Smooth muscle cell of the brain vasculature (primary cell): ENCODE data around the gene PDE3B.
"Not testable (repeated sequence)": the region's sequence is repeated elsewhere in the genome, so short reads cannot be mapped to it uniquely, and the experiment has no call there.

ENCODE experiments used
- DNase-seq: peaks from one replicate; pipeline ENCODE4 v3.0.0-alpha.2; 2012; ENCODE audit warnings: low read depth, low spot score

The PDE3B gene

GRCh38 chr11:14641801-14642200, 1.8 kb upstream of the PDE3B start:
- no peak for DNase-seq

GRCh38 chr11:14642453-14642852, 1.2 kb upstream of the PDE3B start:
- DNase-seq = no peak

GRCh38 chr11:14642873-14643696, 519 bp upstream of the PDE3B start:
- no peak for DNase-seq

DNA sequence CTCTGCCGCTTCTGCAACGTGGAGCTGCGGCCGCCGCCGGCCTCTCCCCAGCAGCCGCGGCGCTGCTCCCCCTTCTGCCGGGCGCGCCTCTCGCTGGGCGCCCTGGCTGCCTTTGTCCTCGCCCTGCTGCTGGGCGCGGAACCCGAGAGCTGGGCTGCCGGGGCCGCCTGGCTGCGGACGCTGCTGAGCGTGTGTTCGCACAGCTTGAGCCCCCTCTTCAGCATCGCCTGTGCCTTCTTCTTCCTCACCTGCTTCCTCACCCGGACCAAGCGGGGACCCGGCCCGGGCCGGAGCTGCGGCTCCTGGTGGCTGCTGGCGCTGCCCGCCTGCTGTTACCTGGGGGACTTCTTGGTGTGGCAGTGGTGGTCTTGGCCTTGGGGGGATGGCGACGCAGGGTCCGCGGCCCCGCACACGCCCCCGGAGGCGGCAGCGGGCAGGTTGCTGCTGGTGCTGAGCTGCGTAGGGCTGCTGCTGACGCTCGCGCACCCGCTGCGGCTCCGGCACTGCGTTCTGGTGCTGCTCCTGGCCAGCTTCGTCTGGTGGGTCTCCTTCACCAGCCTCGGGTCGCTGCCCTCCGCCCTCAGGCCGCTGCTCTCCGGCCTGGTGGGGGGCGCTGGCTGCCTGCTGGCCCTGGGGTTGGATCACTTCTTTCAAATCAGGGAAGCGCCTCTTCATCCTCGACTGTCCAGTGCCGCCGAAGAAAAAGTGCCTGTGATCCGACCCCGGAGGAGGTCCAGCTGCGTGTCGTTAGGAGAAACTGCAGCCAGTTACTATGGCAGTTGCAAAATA, 816 bp downstream of the PDE3B start:
- DNase-seq = no peak

DNA sequence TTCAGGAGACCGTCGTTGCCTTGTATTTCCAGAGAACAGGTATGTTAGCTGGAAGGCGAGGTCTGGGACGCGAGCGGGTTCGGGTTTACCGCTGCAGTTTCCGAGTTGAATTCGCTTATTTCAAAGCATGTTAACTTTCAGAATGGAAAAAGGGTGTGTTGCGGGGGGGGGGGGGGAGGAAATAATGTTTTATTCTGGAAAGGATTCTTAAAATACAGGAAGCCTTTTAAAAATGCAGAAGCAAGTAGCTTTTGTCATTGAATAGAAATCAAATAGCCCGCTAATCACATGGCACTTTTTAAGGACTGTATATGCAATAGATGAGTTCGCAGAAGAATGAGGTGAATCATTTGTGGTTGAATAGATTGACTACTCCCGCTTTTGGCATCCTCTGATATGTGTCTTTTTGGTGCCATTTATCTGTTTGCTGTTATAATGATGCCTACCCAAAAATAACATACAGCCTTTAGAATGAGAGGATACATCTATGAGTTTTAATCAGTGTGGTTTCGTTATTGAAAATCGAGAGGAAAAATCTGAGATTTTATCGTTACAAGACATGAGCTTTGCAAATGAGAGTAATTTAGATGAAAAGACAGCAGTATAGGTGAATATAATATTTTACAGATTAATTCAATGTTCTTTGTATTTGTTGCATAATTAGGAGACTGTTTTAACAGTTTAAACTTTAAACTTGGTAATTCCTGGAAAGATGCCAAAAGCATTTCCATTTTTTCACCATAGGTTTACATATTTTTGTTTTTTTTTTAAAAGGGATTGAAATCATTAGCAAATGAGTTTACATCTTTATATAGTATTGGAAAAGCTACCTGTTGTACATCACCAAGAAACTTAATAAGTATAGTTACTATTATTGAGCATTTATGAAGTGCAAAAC, 1.7 kb downstream of the PDE3B start:
- DNase-seq = no peak

DNA sequence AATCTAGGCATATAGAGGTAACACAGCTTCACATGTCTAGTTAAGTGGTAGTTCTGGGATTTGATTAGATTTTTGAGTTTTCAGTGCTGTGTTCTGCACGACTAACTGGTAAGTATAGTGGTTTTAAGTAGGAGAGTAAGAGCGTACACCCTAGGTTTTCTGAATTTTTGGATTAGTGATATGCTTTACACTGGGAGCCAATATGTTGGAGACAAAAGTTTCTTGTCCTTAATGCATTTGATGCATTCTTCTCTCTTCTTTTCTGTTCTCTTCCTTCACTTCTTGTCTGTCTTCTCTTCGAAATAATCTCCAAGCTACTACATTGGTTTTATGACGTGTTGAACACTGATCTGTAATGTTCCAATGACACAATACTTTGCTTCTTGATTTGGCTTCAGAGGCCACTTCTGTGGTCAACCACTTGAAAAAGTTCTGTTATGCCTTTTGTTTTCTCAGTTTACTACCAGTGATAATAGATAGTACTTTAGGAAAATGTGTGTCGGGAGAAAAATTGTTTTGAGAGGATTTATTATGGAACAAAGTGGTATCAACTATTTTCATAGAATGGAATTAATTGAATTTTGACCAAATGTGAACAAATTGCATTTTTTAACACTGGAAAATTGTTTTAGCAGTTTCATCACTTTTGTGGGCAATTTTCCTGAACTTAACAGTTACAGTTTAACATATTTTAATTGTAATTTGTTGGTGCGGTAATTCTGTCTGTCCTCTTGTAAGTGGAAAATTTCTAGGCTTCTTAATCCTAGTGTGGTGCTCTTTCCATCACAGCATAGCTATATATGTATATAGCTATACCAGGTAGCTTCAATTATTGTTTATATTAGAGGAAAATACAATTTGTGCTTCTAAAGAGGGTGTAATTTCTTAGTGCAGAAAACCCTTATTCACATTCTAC, 2.6 kb downstream of the PDE3B start:
- no peak for DNase-seq

GRCh38 chr11:14650064-14650463, 6.5 kb downstream of the PDE3B start:
- DNase-seq = no peak

GRCh38 chr11:14653090-14653489, 9.5 kb downstream of the PDE3B start:
- no peak for DNase-seq

- DNase-seq = no peak
Observed at GRCh38 chr11:14655435-14655834, 11.8 kb downstream of the PDE3B start.

DNA sequence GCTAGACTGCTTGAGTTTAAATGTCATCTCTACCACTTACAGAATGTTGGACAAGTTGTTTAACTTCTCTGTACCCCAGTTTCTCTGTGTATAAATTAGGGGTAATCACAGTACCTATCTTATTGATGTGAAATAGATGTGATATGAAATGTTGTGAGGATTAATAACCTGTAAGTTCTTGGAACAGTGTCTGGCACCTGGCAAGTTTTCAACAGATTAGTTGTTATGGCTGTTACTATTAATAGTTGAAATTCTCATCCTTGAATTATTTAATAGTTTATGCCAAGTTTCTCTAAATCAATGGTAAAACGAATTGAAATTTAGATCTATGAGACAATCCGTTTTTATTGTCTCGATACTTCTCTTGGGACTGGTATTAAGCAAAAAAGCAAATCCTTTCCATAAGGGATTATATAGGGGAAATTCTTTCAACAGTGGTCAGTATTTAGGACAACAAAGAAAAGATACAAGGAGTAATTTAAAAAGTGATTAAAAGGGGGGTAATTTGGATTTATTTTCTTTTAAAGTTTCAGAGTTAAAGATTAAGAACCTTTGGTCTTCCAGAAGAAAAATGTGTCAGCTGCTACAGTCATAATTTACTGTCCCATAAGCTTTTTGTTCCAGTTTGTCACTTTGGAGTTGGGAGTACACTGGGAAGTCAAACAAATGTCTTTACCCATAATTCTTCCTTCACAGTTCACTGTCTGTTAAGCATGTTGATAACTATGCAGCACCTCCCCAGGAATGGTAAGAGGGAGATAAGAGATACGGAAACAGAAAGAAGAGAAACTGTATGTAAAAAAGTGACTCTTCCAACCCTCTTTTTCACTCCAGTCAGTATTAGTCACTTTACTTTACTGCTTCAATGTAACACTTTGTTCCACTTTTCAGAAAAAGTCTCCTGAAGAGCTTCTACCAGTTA, 13.2 kb downstream of the PDE3B start:
- no peak for DNase-seq

DNA sequence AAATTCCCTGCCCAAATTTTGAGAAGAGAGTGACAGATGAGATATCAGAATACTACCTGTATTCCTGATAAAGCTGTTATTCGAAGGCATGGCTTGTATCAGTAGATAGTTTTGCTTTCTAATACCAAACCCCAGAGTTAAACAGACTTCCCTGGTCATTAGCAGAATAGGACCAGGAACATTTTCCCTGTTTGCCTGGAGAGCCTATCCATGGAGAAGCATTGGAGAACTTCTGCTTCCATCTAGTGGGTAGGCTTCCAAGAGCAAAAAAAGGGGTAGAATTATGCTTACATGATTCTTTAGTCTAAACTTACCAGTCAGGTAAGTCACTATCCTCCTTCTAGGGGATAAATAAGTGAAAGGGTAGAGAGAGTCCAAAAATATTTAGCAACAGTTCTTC, 14.2 kb downstream of the PDE3B start:
- no peak for DNase-seq

DNA sequence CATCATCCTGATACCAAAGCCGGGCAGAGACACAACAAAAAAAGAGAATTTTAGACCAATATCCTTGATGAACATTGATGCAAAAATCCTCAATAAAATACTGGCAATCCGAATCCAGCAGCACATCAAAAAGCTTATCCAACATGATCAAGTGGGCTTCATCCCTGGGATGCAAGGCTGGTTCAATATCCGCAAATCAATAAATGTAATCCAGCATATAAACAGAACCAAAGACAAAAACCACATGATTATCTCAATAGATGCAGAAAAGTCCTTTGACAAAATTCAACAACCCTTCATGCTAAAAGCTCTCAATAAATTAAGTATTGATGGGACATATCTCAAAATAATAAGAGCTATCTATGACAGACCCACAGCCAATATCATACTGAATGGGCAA, 21.3 kb downstream of the PDE3B start:
- DNase-seq = not testable (repeated sequence)

GRCh38 chr11:14667329-14667728, 23.7 kb downstream of the PDE3B start:
- not testable (repeated sequence) for DNase-seq

- DNase-seq = no peak
Observed at GRCh38 chr11:14668731-14669301, 25.2 kb downstream of the PDE3B start.

DNA sequence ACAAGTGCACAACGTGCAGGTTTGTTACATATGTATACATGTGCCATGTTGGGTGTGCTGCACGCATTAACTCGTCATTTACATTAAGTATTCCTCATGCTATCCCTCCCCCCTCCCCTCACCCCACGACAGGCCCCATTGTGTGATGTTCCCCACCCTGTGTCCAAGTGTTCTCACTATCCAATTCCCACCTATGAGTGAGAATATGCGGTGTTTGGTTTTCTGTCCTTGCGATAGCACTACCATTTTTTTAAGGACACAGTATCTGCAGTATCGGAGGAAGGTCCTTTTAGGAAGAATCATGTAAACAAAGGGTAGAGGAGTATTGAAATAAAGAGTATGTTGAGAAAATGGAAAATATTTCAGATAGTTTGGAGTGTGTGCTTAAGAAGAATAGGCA, 25.9 kb downstream of the PDE3B start:
- DNase-seq = no peak

GRCh38 chr11:14669958-14670357, 26.4 kb downstream of the PDE3B start:
- DNase-seq = no peak

DNA sequence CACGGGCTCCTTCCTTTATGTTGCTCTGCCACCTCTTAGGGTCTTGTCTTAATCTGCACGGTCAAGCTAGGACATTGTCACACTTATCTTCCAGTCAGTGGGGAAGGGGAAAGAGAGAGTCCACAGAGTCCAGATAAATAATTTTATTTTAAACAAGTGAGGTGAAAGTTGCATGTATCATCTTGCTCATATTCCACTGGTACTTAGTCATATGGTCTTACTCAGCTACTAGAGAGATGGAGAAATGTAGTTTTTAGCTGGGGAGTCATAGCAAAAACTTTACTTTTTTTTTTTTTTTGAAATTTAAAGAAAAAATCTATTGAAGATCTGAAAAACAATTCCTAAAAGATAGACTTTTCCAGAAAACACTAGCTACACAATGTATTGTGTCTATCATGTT, 29.0 kb downstream of the PDE3B start:
- no peak for DNase-seq

- no peak for DNase-seq
Observed at GRCh38 chr11:14673421-14673820, 29.8 kb downstream of the PDE3B start.

GRCh38 chr11:14673824-14674405, 30.3 kb downstream of the PDE3B start:
- DNase-seq = no peak
